OCI-LY1 (cell line): ENCODE data around the gene IQSEC3.

Experiments
- EZH2 ChIP-seq: fragments of 200-600 bp; sonication (generic), shearing (Covaris generic); IDR thresholded peaks from 2 replicates; pipeline ENCODE4 v1.8.0; 2017; ENCODE audit warnings: borderline replicate concordance, mixed run types, mild to moderate bottlenecking, antibody characterized with exemption, low read length, moderate library complexity, mixed read lengths
- TF ChIP-seq, protein P1 (sequence below): fragments of 200-600 bp; sonication (generic), shearing (Covaris generic); IDR thresholded peaks from 2 replicates; pipeline ENCODE4 v1.5.1; 2017; ENCODE audit warnings: mild to moderate bottlenecking, antibody characterized with exemption, low read length, moderate library complexity, mixed read lengths

DNA sequence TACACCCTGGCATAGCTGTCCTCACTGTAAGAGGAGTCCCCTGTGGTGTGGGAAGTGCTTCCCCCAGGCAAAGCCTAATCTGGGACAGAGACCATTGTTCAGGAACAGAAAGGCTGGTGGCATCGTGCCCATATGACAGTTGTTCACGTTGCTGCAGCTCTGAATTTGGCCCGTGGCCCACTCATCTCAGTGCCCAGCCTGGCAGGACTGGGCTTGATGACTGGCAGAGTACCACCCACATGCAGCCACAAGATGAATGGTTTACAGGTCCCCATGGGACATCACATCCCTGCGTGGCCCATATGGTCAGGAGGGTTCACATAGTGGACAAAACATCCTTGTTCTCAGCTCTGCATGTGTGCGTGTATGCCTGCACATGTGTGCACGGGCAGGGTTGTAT lies 17.5 kb downstream of the IQSEC3 start:
- TF ChIP-seq, protein P1, sequence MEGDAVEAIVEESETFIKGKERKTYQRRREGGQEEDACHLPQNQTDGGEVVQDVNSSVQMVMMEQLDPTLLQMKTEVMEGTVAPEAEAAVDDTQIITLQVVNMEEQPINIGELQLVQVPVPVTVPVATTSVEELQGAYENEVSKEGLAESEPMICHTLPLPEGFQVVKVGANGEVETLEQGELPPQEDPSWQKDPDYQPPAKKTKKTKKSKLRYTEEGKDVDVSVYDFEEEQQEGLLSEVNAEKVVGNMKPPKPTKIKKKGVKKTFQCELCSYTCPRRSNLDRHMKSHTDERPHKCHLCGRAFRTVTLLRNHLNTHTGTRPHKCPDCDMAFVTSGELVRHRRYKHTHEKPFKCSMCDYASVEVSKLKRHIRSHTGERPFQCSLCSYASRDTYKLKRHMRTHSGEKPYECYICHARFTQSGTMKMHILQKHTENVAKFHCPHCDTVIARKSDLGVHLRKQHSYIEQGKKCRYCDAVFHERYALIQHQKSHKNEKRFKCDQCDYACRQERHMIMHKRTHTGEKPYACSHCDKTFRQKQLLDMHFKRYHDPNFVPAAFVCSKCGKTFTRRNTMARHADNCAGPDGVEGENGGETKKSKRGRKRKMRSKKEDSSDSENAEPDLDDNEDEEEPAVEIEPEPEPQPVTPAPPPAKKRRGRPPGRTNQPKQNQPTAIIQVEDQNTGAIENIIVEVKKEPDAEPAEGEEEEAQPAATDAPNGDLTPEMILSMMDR = no peak
- TF ChIP-seq EZH2 = no peak
